HepG2 (cell line): ENCODE measurements around the gene ACSM2B. TPM values are rescaled to one million over a fixed set of nuclear protein-coding genes. Genes with fewer than 3 reads are reported as not detected.

Source experiments
- ATAC-seq: fragments of 200-7000 bp; cut with Tn5 transposase; 3 replicates; pipeline ENCODE4 v1.9.1; 2020; ENCODE audit warnings: mild to moderate bottlenecking, moderate library complexity
- BruUV-seq: library from RNA; stranded (reverse); fragments of 400-500 nt; replicated peaks from 2 replicates; lab custom pipeline; 2021; lab: Mats Ljungman, UMichigan
- CTCF ChIA-PET: fragments of 300-600 bp; formaldehyde crosslinking; extraction: SDS; loops from one replicate; lab custom pipeline; 2021; ENCODE audit warnings: low total read pairs, inconsistent platforms, low intra/inter-chr PET ratio; lab: Yijun Ruan, JAX
- POLR2A ChIA-PET: fragments of 350-600 bp; sonication (Branson Sonifier 250); formaldehyde crosslinking; loops from one replicate; lab custom pipeline; 2020; ENCODE audit warnings: antibody characterized with exemption, inconsistent platforms; lab: Yijun Ruan, JAX
- DNase-seq: peaks from one replicate; pipeline ENCODE4 v3.0.0-alpha.2; 2015; ENCODE audit warnings: low spot score
- FAIRE-seq: peaks from 3 replicates; lab custom pipeline; 2011; peaks lifted over from hg19 to GRCh38; lab: Jason Lieb, UNC
- H2AFZ ChIP-seq: one replicate; pipeline ENCODE4 v1.6.1; 2011; ENCODE audit warnings: low read length, inconsistent platforms
- H3K27ac ChIP-seq: fragments of 300-600 bp; 3 replicates; pipeline ENCODE4 v1.8.0; 2011; ENCODE audit warnings: mixed run types, mild to moderate bottlenecking, mixed read lengths, low read length, inconsistent platforms; ENCODE audit not compliant: insufficient read depth; ENCODE audit errors: extremely low read length
- H3K27me3 ChIP-seq, 2 experiments: fragments of 200-600 bp in 1 of 2; 2 replicates in 1 of 2; 3 replicates in 1 of 2; pipeline versions ENCODE4 v1.6.0 to v1.8.0; 2011; ENCODE audit warnings: low read length in 2 of 2, mild to moderate bottlenecking in 2 of 2, moderate library complexity in 2 of 2, inconsistent platforms in 1 of 2; ENCODE audit not compliant: insufficient read depth in 2 of 2, control insufficient read depth in 1 of 2
- H3K36me3 ChIP-seq, 2 experiments: fragments of 200-600 bp in 1 of 2; replicated peaks in 1 of 2; 2 replicates in 1 of 2; 3 replicates in 1 of 2; pipeline versions ENCODE4 v1.5.1 to v1.8.0; 2011; ENCODE audit warnings: low read length in 2 of 2, inconsistent platforms in 1 of 2; ENCODE audit not compliant: insufficient read depth in 2 of 2, control insufficient read depth in 1 of 2
- H3K4me1 ChIP-seq: 2 replicates; pipeline ENCODE4 v1.5.1; 2012; ENCODE audit warnings: low read length, inconsistent platforms; ENCODE audit not compliant: insufficient read depth
- H3K4me2 ChIP-seq: 2 replicates; pipeline ENCODE4 v1.6.0; 2011; ENCODE audit warnings: low read depth, low read length, inconsistent platforms
- H3K4me3 ChIP-seq, 3 experiments: fragments of 200-600 bp in 1 of 3; sonication (generic), shearing (Covaris generic) in 1 of 3; replicated peaks in 1 of 3; 2 replicates each; pipeline ENCODE4 v1.5.1; 2011 to 2016; ENCODE audit warnings: low read length in 3 of 3, inconsistent platforms in 2 of 3, low read depth in 2 of 3, mild to moderate bottlenecking in 2 of 3, control low read depth in 1 of 3, mixed read lengths in 1 of 3; ENCODE audit not compliant: insufficient read depth in 1 of 3
- H3K79me2 ChIP-seq: one replicate; pipeline ENCODE4 v1.6.1; 2011; ENCODE audit warnings: low read length, inconsistent platforms; ENCODE audit not compliant: insufficient read depth
- H3K9ac ChIP-seq: 2 replicates; pipeline ENCODE4 v1.6.0; 2011; ENCODE audit warnings: mild to moderate bottlenecking, low read depth, low read length, inconsistent platforms; ENCODE audit not compliant: insufficient read depth
- H3K9me3 ChIP-seq: 2 replicates; pipeline ENCODE4 v1.5.1; 2012; ENCODE audit warnings: mild to moderate bottlenecking, low read length
- H4K20me1 ChIP-seq: 2 replicates; pipeline ENCODE4 v1.6.0; 2011; ENCODE audit warnings: inconsistent platforms, mild to moderate bottlenecking, low read length, moderate library complexity; ENCODE audit not compliant: insufficient read depth
- HNF4A ChIP-seq: sonication (generic); formaldehyde crosslinking; IDR thresholded peaks from 2 replicates; pipeline ENCODE4 v1.4.0; 2020; ENCODE audit warnings: missing genetic modification reagents
- LCORL ChIP-seq, 2 experiments: fragments of 450-650 bp in 1 of 2; sonication (generic) in 1 of 2; formaldehyde crosslinking in 1 of 2; IDR thresholded peaks; 2 replicates each; pipeline versions ENCODE4 v1.5.0 to v1.6.1; 2017 to 2020; ENCODE audit warnings: antibody characterized with exemption in 1 of 2, missing genetic modification reagents in 1 of 2
- MNT ChIP-seq: fragments of 450-650 bp; IDR thresholded peaks from 2 replicates; pipeline ENCODE4 v1.6.1; 2016
- PCBP2 ChIP-seq: fragments of 200-400 bp; formaldehyde crosslinking; optimal IDR thresholded peaks from 2 replicates; pipeline ENCODE3; 2018; ENCODE audit warnings: low read length, low read depth; ENCODE audit not compliant: poor library complexity, severe bottlenecking
- SRSF1 ChIP-seq: fragments of 200-400 bp; formaldehyde crosslinking; optimal IDR thresholded peaks from 2 replicates; pipeline ENCODE3; 2017; ENCODE audit warnings: mild to moderate bottlenecking, low read depth, low read length, moderate library complexity
- ZMYM3 ChIP-seq: sonication (generic); formaldehyde crosslinking; IDR thresholded peaks from 2 replicates; pipeline ENCODE4 v1.5.1; 2020; ENCODE audit warnings: mild to moderate bottlenecking, missing genetic modification reagents
- ZNF232 ChIP-seq: sonication (generic); formaldehyde crosslinking; IDR thresholded peaks from 2 replicates; pipeline ENCODE4 v1.4.0; 2020; ENCODE audit warnings: missing genetic modification reagents, borderline replicate concordance
- ZNF256 ChIP-seq: sonication (generic); formaldehyde crosslinking; conservative IDR thresholded peaks from 2 replicates; pipeline ENCODE4 v1.4.0; 2020; ENCODE audit warnings: missing genetic modification reagents
- ZNF564 ChIP-seq: sonication (generic); formaldehyde crosslinking; IDR thresholded peaks from 2 replicates; pipeline ENCODE4 v1.8.1; 2023; ENCODE audit warnings: mild to moderate bottlenecking, missing genetic modification reagents
- ZNF567 ChIP-seq: sonication (generic); formaldehyde crosslinking; IDR thresholded peaks from 2 replicates; pipeline ENCODE4 v1.8.1; 2023; ENCODE audit warnings: mild to moderate bottlenecking, missing genetic modification reagents, borderline replicate concordance
- WGBS: methylation state at CpG from one replicate; pipeline ENCODE4 v1.1.6; 2017; ENCODE audit warnings: low lambda C conversion rate; 5-methylcytosine and 5-hydroxymethylcytosine counted together
- in situ Hi-C: cut with HindIII; loops from 2 replicates; pipeline ENCODE4 v1.10.0; 2017; ENCODE audit warnings: low pct_unique_long_range_greater_than_20kb; ENCODE audit not compliant: extremely low pct_ligation_motif_present
- intact Hi-C: fragments of 100-400 bp; cut with micrococcal nuclease; formaldehyde crosslinking; loops from one replicate; pipeline ENCODE4 v1.10.0; 2022; ENCODE audit not compliant: unreplicated experiment
- polyA plus RNA-seq, 8 experiments: library from polyadenylated mRNA; depleted of rRNA in 3 of 8; stranded (reverse) in 7 of 8; unstranded in 1 of 8; fragments of >200 nt; fragmentation: Illumina TruSeq in 4 of 8; extraction: Trizol in 4 of 8; gene quantifications; 2 replicates each; pipeline versions ENCODE4 v1.2.1 to v1.2.3, GENCODE V29; 2011 to 2016; ENCODE audit warnings: low read depth in 4 of 8, missing spikeins in 1 of 8, mixed read lengths in 1 of 8; ENCODE audit not compliant: insufficient read depth in 1 of 8
- total RNA-seq, 5 experiments: library from RNA; depleted of rRNA; stranded (reverse); fragments of >200 nt; fragmentation: Illumina TruSeq; extraction: Trizol; gene quantifications; 2 replicates each; pipeline ENCODE4 v1.2.3, GENCODE V29; 2016; ENCODE audit warnings: low read depth in 1 of 5
- TF ChIP-seq, protein P1 (sequence below): sonication (generic); formaldehyde crosslinking; IDR thresholded peaks from 2 replicates; pipeline ENCODE4 v1.5.0; 2020; ENCODE audit warnings: missing genetic modification reagents
- TF ChIP-seq, protein P2 (sequence below): sonication (generic); formaldehyde crosslinking; IDR thresholded peaks from 2 replicates; pipeline ENCODE4 v1.9.0; 2021; ENCODE audit warnings: missing genetic modification reagents, borderline replicate concordance

Gene ACSM2B
- total and polyA plus RNA-seq, 2 of the 13 experiments (the other 11 are each of a cell fraction or from before 2014, with no cell fraction given) = 22.9 to 34.0 TPM

GRCh38 chr16:20620770-20621169, 44.6 kb upstream of the ACSM2B start:
- Histone ChIP-seq H3K79me2 (no peaks in the 10 kb centered on the region), H3K9me3 (no peaks in the 10 kb centered on the region), H3K4me2 (no peak overlapping the region), H3K27ac (no peak overlapping the region), H3K36me3 (no peaks in the 10 kb centered on the region)
- no peak for DNase-seq
- intact Hi-C loops = no loop called here
- BruUV-seq = no TSS peak
- no peak for FAIRE-seq
- CTCF ChIA-PET = interaction anchor here (2.4 kb wide), 1 partner anchor 235 kb away, joined by 7 read pairs; no protein-coding TSS in a partner anchor
- TF ChIP-seq PCBP2 = peak; percentile 76
- TF ChIP-seq SRSF1 = no peak
- TF ChIP-seq, protein P1, sequence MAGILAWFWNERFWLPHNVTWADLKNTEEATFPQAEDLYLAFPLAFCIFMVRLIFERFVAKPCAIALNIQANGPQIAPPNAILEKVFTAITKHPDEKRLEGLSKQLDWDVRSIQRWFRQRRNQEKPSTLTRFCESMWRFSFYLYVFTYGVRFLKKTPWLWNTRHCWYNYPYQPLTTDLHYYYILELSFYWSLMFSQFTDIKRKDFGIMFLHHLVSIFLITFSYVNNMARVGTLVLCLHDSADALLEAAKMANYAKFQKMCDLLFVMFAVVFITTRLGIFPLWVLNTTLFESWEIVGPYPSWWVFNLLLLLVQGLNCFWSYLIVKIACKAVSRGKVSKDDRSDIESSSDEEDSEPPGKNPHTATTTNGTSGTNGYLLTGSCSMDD (CRISPR knock-in tag) = no peak
- TF ChIP-seq ZNF256 (CRISPR knock-in tag) = no peak
- TF ChIP-seq, all 625 proteins: peak for 1
- H2AFZ ChIP-seq = no peak overlapping the region
- no peak overlapping the region for H3K4me3 ChIP-seq
- no peaks in the 10 kb centered on the region for H4K20me1 ChIP-seq
- peaks cover 46% of the 10 kb centered on the region for H3K4me1 ChIP-seq
- no peak overlapping the region for H3K9ac ChIP-seq
- POLR2A ChIA-PET = interaction anchor here (1.2 to 2.4 kb wide), 3 partner anchors 10 to 67 kb away, joined by 5 to 7 read pairs (median 7); no protein-coding TSS in a partner anchor
- ATAC-seq = no peak
- WGBS = 94% methylated on average over 3 of the region's 3 CpGs
- H3K27me3 ChIP-seq = no peaks in the 10 kb centered on the region
- in situ Hi-C loops = no loop called here

DNA sequence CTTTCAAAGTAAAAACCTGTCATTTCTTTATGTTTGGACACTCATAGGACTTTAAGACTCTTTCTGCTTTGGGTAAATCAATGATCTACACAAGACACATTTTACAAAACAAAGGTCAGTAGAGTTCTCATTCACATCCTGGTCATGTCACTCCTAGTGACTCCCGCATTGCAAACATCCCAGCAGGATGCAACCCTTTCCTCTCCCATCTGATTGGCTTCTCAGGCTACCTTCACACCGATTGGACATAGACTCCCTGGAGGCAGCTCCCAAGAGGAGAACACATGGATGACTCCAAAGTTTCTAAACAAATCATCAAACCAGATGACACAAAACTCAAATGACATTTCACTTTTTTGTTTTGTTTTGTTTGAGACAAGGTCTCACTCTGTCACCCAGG, 43.8 kb upstream of the ACSM2B start:
- in situ Hi-C loops (no loop called here), intact Hi-C loops (no loop called here)
- FAIRE-seq (peak; percentile 36), DNase-seq (no peak), ATAC-seq (peak; percentile 21; the same call in 2 of the 3 replicates)
- H4K20me1 ChIP-seq = no peaks in the 10 kb centered on the region
- no peak overlapping the region for H3K27ac ChIP-seq
- WGBS = 84% methylated on average over 2 of the region's 2 CpGs
- BruUV-seq = no TSS peak
- H3K4me3 ChIP-seq = no peak overlapping the region
- H3K9me3 ChIP-seq = no peaks in the 10 kb centered on the region
- ChIA-PET CTCF (interaction anchor here (2.4 kb wide), 1 partner anchor 234 kb away, joined by 7 read pairs; no protein-coding TSS in a partner anchor), POLR2A (interaction anchor here (2.4 kb wide), 1 partner anchor 9 kb away, joined by 7 read pairs; no protein-coding TSS in a partner anchor)
- H3K4me1 ChIP-seq = peaks cover 50% of the 10 kb centered on the region
- H3K4me2 ChIP-seq = no peak overlapping the region
- H3K27me3 ChIP-seq = no peaks in the 10 kb centered on the region
- no peak overlapping the region for H3K9ac ChIP-seq
- no peaks in the 10 kb centered on the region for H3K36me3 ChIP-seq
- H2AFZ ChIP-seq = no peak overlapping the region
- H3K79me2 ChIP-seq = no peaks in the 10 kb centered on the region
- TF ChIP-seq, protein P2, sequence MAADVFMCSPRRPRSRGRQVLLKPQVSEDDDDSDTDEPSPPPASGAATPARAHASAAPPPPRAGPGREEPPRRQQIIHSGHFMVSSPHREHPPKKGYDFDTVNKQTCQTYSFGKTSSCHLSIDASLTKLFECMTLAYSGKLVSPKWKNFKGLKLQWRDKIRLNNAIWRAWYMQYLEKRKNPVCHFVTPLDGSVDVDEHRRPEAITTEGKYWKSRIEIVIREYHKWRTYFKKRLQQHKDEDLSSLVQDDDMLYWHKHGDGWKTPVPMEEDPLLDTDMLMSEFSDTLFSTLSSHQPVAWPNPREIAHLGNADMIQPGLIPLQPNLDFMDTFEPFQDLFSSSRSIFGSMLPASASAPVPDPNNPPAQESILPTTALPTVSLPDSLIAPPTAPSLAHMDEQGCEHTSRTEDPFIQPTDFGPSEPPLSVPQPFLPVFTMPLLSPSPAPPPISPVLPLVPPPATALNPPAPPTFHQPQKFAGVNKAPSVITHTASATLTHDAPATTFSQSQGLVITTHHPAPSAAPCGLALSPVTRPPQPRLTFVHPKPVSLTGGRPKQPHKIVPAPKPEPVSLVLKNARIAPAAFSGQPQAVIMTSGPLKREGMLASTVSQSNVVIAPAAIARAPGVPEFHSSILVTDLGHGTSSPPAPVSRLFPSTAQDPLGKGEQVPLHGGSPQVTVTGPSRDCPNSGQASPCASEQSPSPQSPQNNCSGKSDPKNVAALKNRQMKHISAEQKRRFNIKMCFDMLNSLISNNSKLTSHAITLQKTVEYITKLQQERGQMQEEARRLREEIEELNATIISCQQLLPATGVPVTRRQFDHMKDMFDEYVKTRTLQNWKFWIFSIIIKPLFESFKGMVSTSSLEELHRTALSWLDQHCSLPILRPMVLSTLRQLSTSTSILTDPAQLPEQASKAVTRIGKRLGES (CRISPR knock-in tag) = no peak
- no peak for TF ChIP-seq LCORL (IDR thresholded peaks at IDR 0.05)
- 0 out of 2 replicates have a peak, but pooled peaks have one; percentile 13 for TF ChIP-seq LCORL (CRISPR knock-in tag; IDR thresholded peaks at IDR 0.05)
- TF ChIP-seq ZNF564 (CRISPR knock-in tag) = no peak
- TF ChIP-seq MNT = no peak
- 0 out of 2 replicates have a peak, but pooled peaks have one; percentile 4 for TF ChIP-seq HNF4A
- 0 out of 2 replicates have a peak, but pooled peaks have one; percentile 16 for TF ChIP-seq ZNF567 (CRISPR knock-in tag)
- TF ChIP-seq ZNF232 (CRISPR knock-in tag) = 0 out of 2 replicates have a peak, but pooled peaks have one; percentile 8
- TF ChIP-seq ZMYM3 = 0 out of 2 replicates have a peak, but pooled peaks have one; percentile 20
